ENCODE measurements around the gene POTEG.
"Not testable (repeated sequence)": the region's sequence is repeated elsewhere in the genome, so short reads cannot be mapped to it uniquely, and the experiment has no call there.

The POTEG gene

GRCh38 chr14:19434241-19434640 lies at the start of gene POTEG:
Gene POTEG (minus strand): TSS chr14:19434341. CDS start chr14:19434289, 52 bp downstream.
- not testable (repeated sequence) for H3K27ac ChIP-seq (ENCODE audit: low read length); H3K36me3 ChIP-seq (ENCODE audit: control insufficient read depth, insufficient read depth, low read length); H3K9me3 ChIP-seq (ENCODE audit: control insufficient read depth, insufficient read depth, low read length); DNase-seq (ENCODE audit: low read depth, low spot score); H3K4me1 ChIP-seq (ENCODE audit: control insufficient read depth, insufficient read depth, low read length); H3K27me3 ChIP-seq (ENCODE audit: control insufficient read depth, insufficient read depth, low read length); H3K4me3 ChIP-seq (ENCODE audit: low read length)
- no CpG with 5 or more reads among the region's 12 CpGs for WGBS (ENCODE audit: insufficient coverage, insufficient read length)

- not testable (repeated sequence) for DNase-seq (ENCODE audit: low read depth, low spot score); H3K27ac ChIP-seq (ENCODE audit: low read length); H3K4me3 ChIP-seq (ENCODE audit: low read length); H3K36me3 ChIP-seq (ENCODE audit: control insufficient read depth, insufficient read depth, low read length); H3K9me3 ChIP-seq (ENCODE audit: control insufficient read depth, insufficient read depth, low read length); H3K27me3 ChIP-seq (ENCODE audit: control insufficient read depth, insufficient read depth, low read length); H3K4me1 ChIP-seq (ENCODE audit: control insufficient read depth, insufficient read depth, low read length)
- 100% methylated on average over 3 of the region's 16 CpGs for WGBS (ENCODE audit: insufficient coverage, insufficient read length)
Observed at GRCh38 chr14:19482093-19482492, 48.0 kb upstream of the POTEG start.

GRCh38 chr14:19481421-19481820 lies 47.3 kb upstream of the POTEG start:
- WGBS (ENCODE audit: insufficient coverage, insufficient read length), result no CpG with 5 or more reads among the region's 16 CpGs
- not testable (repeated sequence) for H3K27me3 ChIP-seq (ENCODE audit: control insufficient read depth, insufficient read depth, low read length); H3K4me1 ChIP-seq (ENCODE audit: control insufficient read depth, insufficient read depth, low read length); DNase-seq (ENCODE audit: low read depth, low spot score); H3K4me3 ChIP-seq (ENCODE audit: low read length); H3K36me3 ChIP-seq (ENCODE audit: control insufficient read depth, insufficient read depth, low read length); H3K27ac ChIP-seq (ENCODE audit: low read length); H3K9me3 ChIP-seq (ENCODE audit: control insufficient read depth, insufficient read depth, low read length)

- H3K27me3 ChIP-seq (ENCODE audit: control insufficient read depth, insufficient read depth, low read length); H3K4me3 ChIP-seq (ENCODE audit: low read length); H3K9me3 ChIP-seq (ENCODE audit: control insufficient read depth, insufficient read depth, low read length); DNase-seq (ENCODE audit: low read depth, low spot score); H3K36me3 ChIP-seq (ENCODE audit: control insufficient read depth, insufficient read depth, low read length); H3K4me1 ChIP-seq (ENCODE audit: control insufficient read depth, insufficient read depth, low read length); H3K27ac ChIP-seq (ENCODE audit: low read length): not testable (repeated sequence)
- WGBS (ENCODE audit: insufficient coverage, insufficient read length), result no CpG with 5 or more reads among the region's 5 CpGs
Observed at GRCh38 chr14:19480491-19480890, 46.4 kb upstream of the POTEG start.

- not testable (repeated sequence) for H3K27ac ChIP-seq (ENCODE audit: low read length); DNase-seq (ENCODE audit: low read depth, low spot score); H3K4me3 ChIP-seq (ENCODE audit: low read length); H3K36me3 ChIP-seq (ENCODE audit: control insufficient read depth, insufficient read depth, low read length); H3K27me3 ChIP-seq (ENCODE audit: control insufficient read depth, insufficient read depth, low read length); H3K4me1 ChIP-seq (ENCODE audit: control insufficient read depth, insufficient read depth, low read length); H3K9me3 ChIP-seq (ENCODE audit: control insufficient read depth, insufficient read depth, low read length)
- no CpG with 5 or more reads among the region's 6 CpGs for WGBS (ENCODE audit: insufficient coverage, insufficient read length)
Observed at GRCh38 chr14:19445761-19446160, 11.6 kb upstream of the POTEG start.

GRCh38 chr14:19439826-19440225 lies 5.7 kb upstream of the POTEG start:
- not testable (repeated sequence) for H3K27ac ChIP-seq (ENCODE audit: low read length); H3K9me3 ChIP-seq (ENCODE audit: control insufficient read depth, insufficient read depth, low read length); H3K4me1 ChIP-seq (ENCODE audit: control insufficient read depth, insufficient read depth, low read length); DNase-seq (ENCODE audit: low read depth, low spot score); H3K4me3 ChIP-seq (ENCODE audit: low read length); H3K27me3 ChIP-seq (ENCODE audit: control insufficient read depth, insufficient read depth, low read length); H3K36me3 ChIP-seq (ENCODE audit: control insufficient read depth, insufficient read depth, low read length)
- WGBS (ENCODE audit: insufficient coverage, insufficient read length), result no CpG with 5 or more reads among the region's 3 CpGs

- not testable (repeated sequence) for H3K36me3 ChIP-seq (ENCODE audit: control insufficient read depth, insufficient read depth, low read length); H3K4me3 ChIP-seq (ENCODE audit: low read length); H3K27ac ChIP-seq (ENCODE audit: low read length); H3K9me3 ChIP-seq (ENCODE audit: control insufficient read depth, insufficient read depth, low read length); DNase-seq (ENCODE audit: low read depth, low spot score); H3K27me3 ChIP-seq (ENCODE audit: control insufficient read depth, insufficient read depth, low read length); H3K4me1 ChIP-seq (ENCODE audit: control insufficient read depth, insufficient read depth, low read length)
- no CpG with 5 or more reads among the region's 5 CpGs for WGBS (ENCODE audit: insufficient coverage, insufficient read length)
Observed at GRCh38 chr14:19439219-19439618, 5.1 kb upstream of the POTEG start.

- WGBS (ENCODE audit: insufficient coverage, insufficient read length), result no CpG with 5 or more reads among the region's 1 CpG
- not testable (repeated sequence) for H3K4me1 ChIP-seq (ENCODE audit: control insufficient read depth, insufficient read depth, low read length); H3K27me3 ChIP-seq (ENCODE audit: control insufficient read depth, insufficient read depth, low read length)
Observed at GRCh38 chr14:19437126-19437443, 2.9 kb upstream of the POTEG start.

GRCh38 chr14:19436311-19437125 lies 2.4 kb upstream of the POTEG start:
- not testable (repeated sequence) for DNase-seq (ENCODE audit: low read depth, low spot score)

More at GRCh38 chr14:19437126-19437443, 2.9 kb upstream of the POTEG start:
- not testable (repeated sequence) for H3K4me3 ChIP-seq (ENCODE audit: low read length); DNase-seq (ENCODE audit: low read depth, low spot score); H3K36me3 ChIP-seq (ENCODE audit: control insufficient read depth, insufficient read depth, low read length); H3K9me3 ChIP-seq (ENCODE audit: control insufficient read depth, insufficient read depth, low read length); H3K27ac ChIP-seq (ENCODE audit: low read length)

GRCh38 chr14:19435852-19436251 lies 1.7 kb upstream of the POTEG start:
- H3K4me3 ChIP-seq (ENCODE audit: low read length); H3K36me3 ChIP-seq (ENCODE audit: control insufficient read depth, insufficient read depth, low read length); DNase-seq (ENCODE audit: low read depth, low spot score); H3K27ac ChIP-seq (ENCODE audit: low read length); H3K27me3 ChIP-seq (ENCODE audit: control insufficient read depth, insufficient read depth, low read length); H3K4me1 ChIP-seq (ENCODE audit: control insufficient read depth, insufficient read depth, low read length); H3K9me3 ChIP-seq (ENCODE audit: control insufficient read depth, insufficient read depth, low read length): not testable (repeated sequence)
- no CpG with 5 or more reads among the region's 2 CpGs for WGBS (ENCODE audit: insufficient coverage, insufficient read length)

More at GRCh38 chr14:19436311-19437125, 2.4 kb upstream of the POTEG start:
- no CpG with 5 or more reads among the region's 8 CpGs for WGBS (ENCODE audit: insufficient coverage, insufficient read length)
- not testable (repeated sequence) for H3K4me1 ChIP-seq (ENCODE audit: control insufficient read depth, insufficient read depth, low read length); H3K36me3 ChIP-seq (ENCODE audit: control insufficient read depth, insufficient read depth, low read length); H3K4me3 ChIP-seq (ENCODE audit: low read length); H3K27ac ChIP-seq (ENCODE audit: low read length); H3K27me3 ChIP-seq (ENCODE audit: control insufficient read depth, insufficient read depth, low read length); H3K9me3 ChIP-seq (ENCODE audit: control insufficient read depth, insufficient read depth, low read length)

- DNase-seq (ENCODE audit: low read depth, low spot score); H3K27me3 ChIP-seq (ENCODE audit: control insufficient read depth, insufficient read depth, low read length); H3K27ac ChIP-seq (ENCODE audit: low read length); H3K4me3 ChIP-seq (ENCODE audit: low read length); H3K4me1 ChIP-seq (ENCODE audit: control insufficient read depth, insufficient read depth, low read length); H3K36me3 ChIP-seq (ENCODE audit: control insufficient read depth, insufficient read depth, low read length); H3K9me3 ChIP-seq (ENCODE audit: control insufficient read depth, insufficient read depth, low read length): not testable (repeated sequence)
- WGBS (ENCODE audit: insufficient coverage, insufficient read length), result no CpG with 5 or more reads among the region's 53 CpGs
Observed at GRCh38 chr14:19434891-19435290, 750 bp upstream of the POTEG start.
